Lung (tissue), 12 donors: ENCODE results near the gene CPT1B. TPM values are rescaled to one million over a fixed set of nuclear protein-coding genes. Genes with fewer than 3 reads are reported as not detected.

ENCODE experiments used
- ATAC-seq: fragments of 200-7000 bp; cut with Tn5 transposase; one replicate; pipeline ENCODE4 v1.9.1; 2020; ENCODE audit warnings: moderate number of reproducible peaks; ENCODE audit not compliant: insufficient read depth, low FRiP score
- DNase-seq, 3 donors: peaks; one replicate each; pipeline ENCODE4 v3.0.0-alpha.2; 2013 to 2017
- H3K27ac ChIP-seq, 2 donors: one replicate each; pipeline ENCODE4 v1.5.1; 2013; ENCODE audit warnings: mild to moderate bottlenecking in 2 of 2, moderate library complexity in 2 of 2, control low read depth in 1 of 2, inconsistent platforms in 1 of 2, low read depth in 1 of 2, low read length in 1 of 2
- H3K27me3 ChIP-seq, 3 donors: one replicate each; pipeline ENCODE4 v1.5.1; 2013; ENCODE audit warnings: low read length in 2 of 3; ENCODE audit not compliant: control insufficient read depth in 3 of 3, insufficient read depth in 3 of 3
- H3K36me3 ChIP-seq, 4 donors: one replicate each; pipeline ENCODE4 v1.5.1; 2013; ENCODE audit warnings: low read length in 4 of 4, mild to moderate bottlenecking in 1 of 4, moderate library complexity in 1 of 4; ENCODE audit not compliant: control insufficient read depth in 4 of 4, insufficient read depth in 4 of 4
- H3K4me1 ChIP-seq, 5 donors: one replicate each; pipeline ENCODE4 v1.5.1; 2013; ENCODE audit warnings: low read length in 5 of 5, mild to moderate bottlenecking in 2 of 5, moderate library complexity in 1 of 5; ENCODE audit not compliant: control insufficient read depth in 5 of 5, insufficient read depth in 5 of 5
- H3K4me3 ChIP-seq: one replicate; pipeline ENCODE4 v1.5.1; 2013; ENCODE audit warnings: mild to moderate bottlenecking, control low read depth, moderate library complexity
- H3K9ac ChIP-seq, 2 donors: one replicate each; pipeline ENCODE4 v1.5.1; 2013; ENCODE audit warnings: low read length in 2 of 2, control low read depth in 1 of 2; ENCODE audit not compliant: insufficient read depth in 1 of 2
- H3K9me3 ChIP-seq, 4 donors: one replicate each; pipeline ENCODE4 v1.5.1; 2013; ENCODE audit warnings: low read length in 3 of 4, mild to moderate bottlenecking in 1 of 4, moderate library complexity in 1 of 4; ENCODE audit not compliant: control insufficient read depth in 4 of 4, insufficient read depth in 3 of 4
- CTCF ChIP-seq: IDR thresholded peaks from 2 replicates; pipeline ENCODE4 v1.5.1; 2012; ENCODE audit warnings: mild to moderate bottlenecking; ENCODE audit errors: control extremely low read depth, extremely low read depth
- WGBS, 2 donors: extraction: QIAGEN DNeasy Blood & Tissue Kit; methylation state at CpG; one replicate each; pipeline ENCODE4 v1.1.7; 2013; 5-methylcytosine and 5-hydroxymethylcytosine counted together
- polyA plus RNA-seq, 2 donors: library from polyadenylated mRNA; stranded (reverse); fragments of 200-250 nt; gene quantifications; one replicate each; pipeline ENCODE4 v1.2.1, GENCODE V29; 2013
- total RNA-seq, 2 donors: library from RNA; depleted of rRNA in 1 of 2; stranded (reverse); fragments of >200 nt in 1 of 2; gene quantifications; one replicate each; pipeline ENCODE4 v1.2.1, GENCODE V29; 2014 to 2021
- donor health status: control.
- donor health status: control.
- donor health status: Bipolar disorder and iron deficiency.
- donor health status: healthy.
- donor health status: DM: yes; HTN: yes; CAD: no.

The CPT1B gene
- total and polyA plus RNA-seq, 4 donors = 5.7 to 21.2 (median 13.2) TPM

GRCh38 chr22:50603511-50604255 is 25.5 kb upstream of the CPT1B start:
- Histone ChIP-seq H3K9ac (no peak overlapping the region), H3K9me3 (peaks cover 0 to 6% (median 0%) of the 10 kb centered on the region in 4 donors), H3K4me1 (peaks cover 0 to 5% (median 0%) of the 10 kb centered on the region in 5 donors), H3K4me3 (no peak overlapping the region), H3K36me3 (no peaks in the 10 kb centered on the region), H3K27ac (no peak overlapping the region), H3K27me3 (peaks cover 22 to 54% (median 22%) of the 10 kb centered on the region in 3 donors)
- ATAC-seq (no peak), DNase-seq (no peak)
- TF ChIP-seq CTCF = no peak
- 7 to 13% methylated on average over 42 to 70 of the region's 70 CpGs for WGBS, 2 donors

- Histone ChIP-seq H3K36me3 (no peaks in the 10 kb centered on the region), H3K9me3 (peaks cover 0 to 6% (median 0%) of the 10 kb centered on the region in 4 donors), H3K27ac (no peak overlapping the region), H3K4me3 (no peak overlapping the region), H3K27me3 (peaks cover 22 to 47% (median 22%) of the 10 kb centered on the region in 3 donors), H3K4me1 (peaks cover 0 to 5% (median 0%) of the 10 kb centered on the region in 5 donors), H3K9ac (no peak overlapping the region)
- WGBS, 2 donors = 26 to 39% methylated on average over 2 of the region's 2 CpGs
- no peak for TF ChIP-seq CTCF
- DNase-seq (no peak), ATAC-seq (no peak)
Observed at GRCh38 chr22:50602338-50602700, 24.1 kb upstream of the CPT1B start.

- H3K27ac ChIP-seq = no peak overlapping the region
- ATAC-seq = no peak
- no peaks in the 10 kb centered on the region for H3K36me3 ChIP-seq
- H3K4me1 ChIP-seq = peaks cover 0 to 5% (median 0%) of the 10 kb centered on the region in 5 donors
- WGBS, 2 donors = 55 to 67% methylated on average over 12 of the region's 12 CpGs
- no peak for DNase-seq
- TF ChIP-seq CTCF = no peak
- H3K27me3 ChIP-seq = peaks cover 22 to 44% (median 22%) of the 10 kb centered on the region in 3 donors
- H3K9me3 ChIP-seq = peaks cover 0 to 6% (median 0%) of the 10 kb centered on the region in 4 donors
- no peak overlapping the region for H3K9ac ChIP-seq
- no peak overlapping the region for H3K4me3 ChIP-seq
Observed at GRCh38 chr22:50601669-50602337, 23.6 kb upstream of the CPT1B start.
